ENCODE results near the gene PRPSAP2.
"Not testable (repeated sequence)": the region's sequence is repeated elsewhere in the genome, so short reads cannot be mapped to it uniquely, and the experiment has no call there.

- not testable (repeated sequence) for TF ChIP-seq CTCF (IDR thresholded peaks at IDR 0.05; ENCODE audit: insufficient read depth, low read depth, low read length); EZH2 (IDR thresholded peaks at IDR 0.05; ENCODE audit: insufficient read depth, low read length)
These were observed 98.1 kb downstream of the PRPSAP2 start for GRCh38 chr17:18956021-18956420.
